ENCODE results near the gene CYP4B1. TPM values are rescaled to one million over a fixed set of nuclear protein-coding genes. Genes with fewer than 3 reads are reported as not detected.
"Not testable (repeated sequence)": the region's sequence is repeated elsewhere in the genome, so short reads cannot be mapped to it uniquely, and the experiment has no call there.

CYP4B1 gene
- total RNA-seq, 1 experiment from 2014 or later = 0.30 TPM

GRCh38 chr1:46835469-46835868 is 36.6 kb downstream of the CYP4B1 start:
- peak in 1 of 3 experiments; percentile 15; a peak in 1 of 6 replicates for TF ChIP-seq CTCF (IDR thresholded peaks at IDR 0.05 in 2 of 3, conservative IDR thresholded peaks at IDR 0.05 in 1 of 3; ENCODE audit: borderline replicate concordance in 1 of 3, insufficient read depth in 1 of 3, low read depth in 2 of 3, low read length in 2 of 3)
- RAD21 ChIA-PET (ENCODE audit: low non-redundant PET in 1 of 2, low total read pairs in 2 of 2, uncharacterized antibody in 2 of 2, unreplicated experiment in 2 of 2); intact Hi-C loops (cut with micrococcal nuclease); H3K27me3 ChIP-seq (ENCODE audit: insufficient read depth, low read length); H4K20me1 ChIP-seq (ENCODE audit: insufficient read depth); POLR2A ChIA-PET; CTCF ChIA-PET; H3K79me2 ChIP-seq (ENCODE audit: insufficient read depth, low read length); H3K4me3 ChIP-seq (replicated peaks in 1 of 2; ENCODE audit: low read depth in 1 of 2, low read length in 2 of 2); H3K9me3 ChIP-seq (ENCODE audit: control insufficient read depth in 1 of 2, insufficient read depth in 1 of 2, low read depth in 1 of 2, low read length in 2 of 2); H3K36me3 ChIP-seq (ENCODE audit: control insufficient read depth in 1 of 2, insufficient read depth in 2 of 2, low read length in 2 of 2); H3K9me2 ChIP-seq (ENCODE audit: insufficient read depth); H3K9ac ChIP-seq (ENCODE audit: low read length); H3K4me1 ChIP-seq (ENCODE audit: control insufficient read depth in 1 of 2, insufficient read depth in 2 of 2, low read length in 2 of 2); BruUV-seq (replicated peaks); H3K27ac ChIP-seq (ENCODE audit: low read depth, low read length); H2AFZ ChIP-seq (ENCODE audit: low read depth, low read length, poor library complexity, severe bottlenecking); H3K4me2 ChIP-seq (ENCODE audit: low read length): not testable (repeated sequence)
- ATAC-seq (peak; percentile 82), DNase-seq (ENCODE audit: low read depth, low spot score) (peak; percentile 18)

GRCh38 chr1:46846386-46846785 is 47.5 kb downstream of the CYP4B1 start:
- H3K79me2 ChIP-seq (ENCODE audit: insufficient read depth, low read length); BruUV-seq (replicated peaks); intact Hi-C loops (cut with micrococcal nuclease); RAD21 ChIA-PET (ENCODE audit: low non-redundant PET in 1 of 2, low total read pairs in 2 of 2, uncharacterized antibody in 2 of 2, unreplicated experiment in 2 of 2); POLR2A ChIA-PET; H3K4me1 ChIP-seq (ENCODE audit: control insufficient read depth in 1 of 2, insufficient read depth in 2 of 2, low read length in 2 of 2); H3K4me2 ChIP-seq (ENCODE audit: low read length); H3K27ac ChIP-seq (ENCODE audit: low read depth, low read length); CTCF ChIA-PET; H4K20me1 ChIP-seq (ENCODE audit: insufficient read depth); H3K9me2 ChIP-seq (ENCODE audit: insufficient read depth); DNase-seq (ENCODE audit: low read depth, low spot score); H3K9ac ChIP-seq (ENCODE audit: low read length); H3K36me3 ChIP-seq (ENCODE audit: control insufficient read depth in 1 of 2, insufficient read depth in 2 of 2, low read length in 2 of 2); H3K9me3 ChIP-seq (ENCODE audit: control insufficient read depth in 1 of 2, insufficient read depth in 1 of 2, low read depth in 1 of 2, low read length in 2 of 2); H3K27me3 ChIP-seq (ENCODE audit: insufficient read depth, low read length); H3K4me3 ChIP-seq (replicated peaks in 1 of 2; ENCODE audit: low read depth in 1 of 2, low read length in 2 of 2); ATAC-seq; H2AFZ ChIP-seq (ENCODE audit: low read depth, low read length, poor library complexity, severe bottlenecking): not testable (repeated sequence)

DNA sequence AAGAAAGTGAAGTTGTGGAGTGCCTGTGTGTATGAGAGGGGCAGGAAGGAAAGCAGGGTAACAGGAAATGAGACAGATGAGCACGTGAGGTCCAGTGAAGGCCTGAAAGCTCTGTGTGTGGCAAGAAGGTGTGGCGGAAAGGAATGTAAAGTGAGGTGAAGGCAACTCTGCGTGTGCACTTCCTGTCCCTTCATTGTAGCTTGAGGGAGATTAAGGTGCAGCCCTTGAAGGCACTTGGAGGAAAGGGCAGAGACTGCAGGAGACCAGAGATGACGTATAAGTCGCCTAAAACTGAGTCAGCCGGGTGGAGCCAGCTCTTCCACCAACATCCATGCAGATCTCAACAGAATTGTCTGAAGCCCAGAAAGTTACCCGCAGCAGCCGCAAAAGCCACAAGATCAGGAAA is 58.8 kb downstream of the CYP4B1 start:
- H3K9ac ChIP-seq (ENCODE audit: low read length); H3K9me3 ChIP-seq (ENCODE audit: control insufficient read depth in 1 of 2, insufficient read depth in 1 of 2, low read depth in 1 of 2, low read length in 2 of 2); H3K4me2 ChIP-seq (ENCODE audit: low read length); H4K20me1 ChIP-seq (ENCODE audit: insufficient read depth); H3K27ac ChIP-seq (ENCODE audit: low read depth, low read length); H3K4me1 ChIP-seq (ENCODE audit: control insufficient read depth in 1 of 2, insufficient read depth in 2 of 2, low read length in 2 of 2); H3K36me3 ChIP-seq (ENCODE audit: control insufficient read depth in 1 of 2, insufficient read depth in 2 of 2, low read length in 2 of 2); intact Hi-C loops (cut with micrococcal nuclease); RAD21 ChIA-PET (ENCODE audit: low non-redundant PET in 1 of 2, low total read pairs in 2 of 2, uncharacterized antibody in 2 of 2, unreplicated experiment in 2 of 2); H3K4me3 ChIP-seq (replicated peaks in 1 of 2; ENCODE audit: low read depth in 1 of 2, low read length in 2 of 2); BruUV-seq (replicated peaks); DNase-seq (ENCODE audit: low read depth, low spot score); H2AFZ ChIP-seq (ENCODE audit: low read depth, low read length, poor library complexity, severe bottlenecking); H3K27me3 ChIP-seq (ENCODE audit: insufficient read depth, low read length); POLR2A ChIA-PET; H3K9me2 ChIP-seq (ENCODE audit: insufficient read depth); H3K79me2 ChIP-seq (ENCODE audit: insufficient read depth, low read length); CTCF ChIA-PET: not testable (repeated sequence)
- peak; percentile 63 for ATAC-seq
